ENCODE measurements around the gene GNG7.
"Not testable (repeated sequence)": the region's sequence is repeated elsewhere in the genome, so short reads cannot be mapped to it uniquely, and the experiment has no call there.

Gene GNG7

DNA sequence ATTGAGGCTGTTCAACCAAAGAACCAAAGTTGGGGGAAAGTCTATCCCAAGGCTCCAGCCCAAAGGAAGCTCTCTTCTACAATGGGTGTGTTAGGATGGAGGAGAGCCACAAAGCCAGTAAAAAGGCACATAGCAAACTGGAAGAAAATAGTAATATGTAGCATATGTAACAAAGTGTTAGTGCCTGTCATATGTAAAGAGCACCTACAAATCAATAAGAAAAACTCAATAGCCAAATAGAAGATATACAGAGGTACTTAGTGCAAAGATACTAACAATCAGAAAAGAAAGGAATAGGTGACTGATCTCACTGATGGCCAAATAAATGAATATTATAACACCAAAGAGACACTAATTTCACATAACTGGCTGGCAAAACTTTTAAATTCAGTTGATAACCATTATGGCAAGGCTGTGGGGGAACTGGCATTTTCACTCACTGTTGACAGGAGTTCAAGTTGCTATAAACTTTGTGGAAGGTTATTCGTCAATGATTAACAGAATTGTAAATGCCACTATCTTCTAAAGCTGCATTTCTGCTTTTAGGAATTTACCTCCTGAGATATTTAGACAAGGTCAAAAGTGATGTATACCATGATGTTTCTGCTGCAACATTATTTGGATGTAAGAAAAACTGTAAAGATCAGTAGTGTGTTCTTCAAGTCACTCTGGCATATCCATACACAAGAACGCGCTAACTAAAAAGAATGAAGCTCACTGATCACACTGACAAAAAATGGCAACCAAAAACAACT is 110.8 kb downstream of the GNG7 start:
- DNase-seq, result no peak

DNA sequence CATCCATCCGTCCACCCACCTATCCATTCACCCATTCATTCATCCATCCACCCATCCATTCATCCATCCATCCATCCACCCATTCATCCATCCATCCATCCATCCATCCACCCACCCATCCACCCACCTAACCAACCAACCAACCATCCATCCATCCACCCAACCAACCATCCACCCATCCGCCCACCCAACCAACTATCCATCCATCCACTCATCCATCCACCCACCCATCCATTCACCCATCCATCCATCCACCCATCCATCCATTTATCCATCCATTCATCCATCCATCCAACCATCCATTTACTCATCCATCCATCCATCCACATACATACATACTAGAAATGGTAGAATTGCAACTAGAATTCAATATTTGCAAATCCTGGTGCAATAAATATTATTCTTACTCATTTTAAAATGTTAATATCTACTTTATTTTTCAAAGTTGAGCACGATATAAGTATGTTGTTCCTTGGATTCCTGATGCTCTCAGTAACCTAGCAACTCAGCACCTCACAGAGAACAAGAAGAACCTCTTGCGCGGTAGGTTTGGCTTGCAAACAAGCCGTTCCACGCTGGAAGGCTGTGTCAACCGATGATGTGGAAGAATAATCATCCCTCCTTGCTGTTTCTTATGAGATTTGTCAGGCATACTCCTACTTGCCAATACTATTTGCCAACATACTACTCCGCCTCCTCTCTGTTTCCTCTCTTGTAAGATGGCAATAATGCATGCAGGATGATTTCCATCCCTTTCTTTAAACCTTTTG is 111.7 kb downstream of the GNG7 start:
- no peak for DNase-seq

DNA sequence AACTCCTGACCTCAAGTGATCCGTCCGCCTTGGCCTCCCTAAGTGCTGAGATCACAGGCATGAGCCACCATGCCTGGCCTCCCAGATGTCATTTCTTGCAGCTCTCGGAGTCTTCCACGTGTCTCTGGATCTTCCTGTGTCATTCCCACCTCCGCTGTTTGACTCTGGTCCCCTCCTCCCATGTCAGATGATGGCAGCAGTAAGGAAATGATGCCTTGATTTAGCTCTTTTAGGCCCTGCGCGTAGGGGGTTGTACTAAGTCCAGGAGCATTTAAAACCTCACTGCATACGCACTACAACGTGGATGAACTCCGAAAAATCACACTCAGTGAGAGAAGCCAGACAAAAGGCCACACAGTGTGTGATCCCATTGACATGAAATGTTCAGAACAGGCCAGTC is 113.1 kb downstream of the GNG7 start:
- no peak for DNase-seq

DNA sequence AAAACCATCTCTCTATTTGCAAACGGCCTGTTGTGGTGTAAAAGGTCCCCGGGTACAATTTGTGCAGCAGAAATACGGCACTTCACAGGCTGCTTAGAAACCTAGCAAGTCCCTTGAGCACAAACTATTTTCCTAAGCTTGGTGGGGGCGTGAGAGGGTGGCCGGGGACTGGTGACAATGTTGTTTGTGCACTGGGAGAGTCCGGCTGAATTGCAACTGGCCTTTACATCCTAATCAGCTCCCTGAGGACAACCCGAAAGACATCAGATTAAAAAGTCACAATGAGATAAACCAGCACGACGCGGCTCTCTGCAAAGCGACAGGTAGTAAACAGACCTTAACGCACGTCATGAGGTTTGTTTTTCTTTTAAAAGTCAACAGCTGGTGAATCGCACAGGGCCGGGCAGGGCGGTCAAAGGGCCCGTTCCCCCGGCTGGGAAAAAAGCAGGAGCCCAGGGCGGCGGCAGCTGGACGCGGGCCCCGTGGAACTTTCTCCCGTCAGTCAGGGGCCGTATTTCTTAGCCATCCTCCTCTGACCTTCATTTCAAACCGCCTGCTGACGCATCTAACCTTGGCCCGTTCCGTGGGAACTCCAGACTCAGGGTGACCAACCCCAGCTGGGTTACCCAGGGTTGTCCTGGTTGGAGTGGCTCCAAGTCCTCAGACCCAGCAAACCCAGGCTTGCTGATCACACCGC is 114.3 kb downstream of the GNG7 start:
- DNase-seq, result no peak

DNA sequence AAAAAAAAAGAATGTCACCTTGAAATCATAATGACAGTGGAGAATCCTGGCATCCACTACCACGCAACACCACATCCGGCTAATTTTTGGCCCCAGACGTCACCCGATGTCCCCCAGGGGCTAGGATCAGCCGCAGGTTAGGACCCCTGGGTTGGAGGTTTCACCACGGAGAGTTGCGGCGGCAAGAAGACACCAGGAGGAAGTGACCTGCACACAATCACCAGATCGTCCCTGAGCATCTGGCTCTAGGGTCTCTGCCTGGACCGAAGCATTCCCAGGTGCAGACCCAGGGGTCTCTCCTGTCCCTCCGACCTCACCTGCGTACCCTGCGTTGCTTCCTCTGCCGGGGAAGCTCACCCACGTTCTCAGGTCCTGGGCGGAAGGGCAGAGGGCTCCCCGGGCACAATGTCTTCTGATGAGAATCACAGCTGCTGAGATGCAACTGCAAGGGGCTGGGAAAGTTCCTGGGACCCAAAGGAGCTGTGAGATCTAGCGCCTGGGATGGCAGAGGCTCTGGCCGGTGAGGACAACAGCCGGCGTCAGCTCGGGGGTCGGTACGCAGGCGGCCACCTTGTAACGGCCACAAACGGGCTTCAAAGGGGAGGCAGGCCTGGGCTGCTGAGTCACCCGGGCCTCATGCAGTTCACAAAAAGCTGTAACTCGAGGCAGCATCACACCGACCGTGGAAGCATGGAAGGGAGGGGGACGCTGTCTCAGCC is 115.3 kb downstream of the GNG7 start:
- DNase-seq, result no peak

DNA sequence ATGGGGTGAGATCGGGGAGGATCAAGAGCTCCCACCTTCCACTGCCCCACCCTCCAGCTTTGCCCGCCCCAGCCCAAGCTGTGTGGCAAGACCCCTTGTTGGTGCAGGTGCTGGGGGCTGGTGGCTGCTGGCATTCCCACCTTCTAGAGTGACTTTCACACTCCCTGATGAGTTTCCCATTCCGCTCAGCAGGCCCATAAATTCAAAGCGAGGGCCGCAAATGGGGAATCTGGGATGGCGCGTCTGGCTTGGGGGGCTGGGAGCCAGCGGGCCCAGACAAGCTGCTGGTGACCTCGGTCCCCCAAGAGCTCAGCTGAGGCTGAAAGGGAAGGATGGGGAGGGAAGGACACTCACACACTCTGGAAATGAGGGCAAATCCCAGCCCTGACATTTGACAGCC is 116.3 kb downstream of the GNG7 start:
- no peak for DNase-seq

DNA sequence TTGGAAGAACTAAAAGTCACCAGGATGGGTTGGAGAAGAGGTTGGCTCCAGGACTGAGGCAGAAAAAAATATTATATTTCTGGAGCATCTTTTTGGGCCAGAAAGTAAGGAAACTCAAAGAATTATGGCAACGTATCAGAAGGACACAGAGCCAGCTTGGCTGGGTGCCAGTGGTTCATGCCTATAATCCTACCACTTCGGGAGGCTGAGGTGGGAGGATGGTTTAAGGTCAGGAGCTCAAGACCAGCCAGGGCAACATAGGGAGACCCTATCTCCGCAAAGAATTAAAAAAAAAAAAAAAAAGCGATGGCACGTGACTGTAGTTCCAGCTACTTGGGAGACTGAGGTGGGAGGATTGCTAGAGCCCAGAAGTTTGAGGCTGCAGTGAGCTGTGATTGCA is 118.5 kb downstream of the GNG7 start:
- no peak for DNase-seq

DNA sequence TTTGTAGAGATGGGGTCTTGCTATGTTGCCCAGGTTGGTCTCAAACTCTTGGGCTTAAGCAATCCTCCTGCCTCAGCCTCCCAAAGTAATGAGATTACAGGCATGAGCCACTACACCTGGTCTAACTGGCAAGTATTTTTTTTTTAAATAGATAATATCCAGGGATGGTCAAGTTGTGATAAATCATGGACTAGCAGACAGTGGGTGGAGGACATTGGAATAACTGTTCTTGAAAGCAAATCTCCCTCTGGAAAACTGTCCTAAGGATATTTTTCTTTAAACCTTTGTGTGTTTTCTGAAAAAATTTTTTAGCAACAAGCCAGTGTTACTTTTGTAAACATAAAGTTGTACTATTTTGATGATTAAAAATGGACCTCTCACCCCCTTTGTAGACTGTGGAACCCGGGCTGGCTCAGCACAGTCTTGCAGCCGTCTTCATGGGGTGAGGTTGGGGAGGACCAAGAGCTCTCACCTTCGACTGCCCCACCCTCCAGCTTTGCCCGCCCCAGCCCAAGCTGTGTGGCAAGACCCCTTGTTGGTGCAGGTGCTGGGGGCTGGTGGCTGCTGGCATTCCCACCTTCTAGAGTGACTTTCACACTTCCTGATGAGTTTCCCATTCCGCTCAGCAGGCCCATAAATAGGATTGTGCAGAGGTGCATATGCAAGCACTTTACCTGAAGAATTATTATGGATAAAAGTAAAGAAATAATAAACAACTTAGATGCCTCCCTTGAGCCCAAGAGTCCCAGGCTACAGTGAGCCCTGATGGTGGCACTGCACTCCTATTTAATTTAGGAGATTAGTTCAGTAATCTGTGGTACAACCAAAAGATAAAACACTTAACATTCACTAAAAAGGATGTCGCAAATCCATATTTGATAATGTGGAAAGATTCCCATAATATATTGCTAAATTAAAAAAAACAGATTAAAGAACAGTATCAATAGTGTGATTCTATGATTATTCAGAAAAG is 119.2 kb downstream of the GNG7 start:
- no peak for DNase-seq

DNA sequence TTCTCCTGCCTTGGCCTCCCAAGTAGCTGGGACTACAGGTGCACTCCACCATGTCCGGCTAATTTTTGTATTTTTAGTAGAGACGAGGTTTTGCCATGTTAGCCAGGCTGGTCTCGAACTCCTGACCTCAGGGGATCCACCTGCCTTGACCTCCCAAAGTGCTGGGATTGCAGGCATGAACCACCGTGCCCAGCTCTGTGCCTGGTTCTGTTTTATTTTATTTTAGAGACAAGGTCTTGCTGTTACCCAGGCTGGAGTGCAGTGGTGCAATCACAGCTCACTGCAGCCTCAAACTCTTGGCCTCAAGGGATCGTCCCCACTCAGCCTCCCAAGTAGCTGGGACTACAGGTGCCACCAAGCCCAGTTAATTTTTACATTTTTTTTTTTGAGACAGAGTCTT is 122.1 kb downstream of the GNG7 start:
- DNase-seq, result not testable (repeated sequence)

DNA sequence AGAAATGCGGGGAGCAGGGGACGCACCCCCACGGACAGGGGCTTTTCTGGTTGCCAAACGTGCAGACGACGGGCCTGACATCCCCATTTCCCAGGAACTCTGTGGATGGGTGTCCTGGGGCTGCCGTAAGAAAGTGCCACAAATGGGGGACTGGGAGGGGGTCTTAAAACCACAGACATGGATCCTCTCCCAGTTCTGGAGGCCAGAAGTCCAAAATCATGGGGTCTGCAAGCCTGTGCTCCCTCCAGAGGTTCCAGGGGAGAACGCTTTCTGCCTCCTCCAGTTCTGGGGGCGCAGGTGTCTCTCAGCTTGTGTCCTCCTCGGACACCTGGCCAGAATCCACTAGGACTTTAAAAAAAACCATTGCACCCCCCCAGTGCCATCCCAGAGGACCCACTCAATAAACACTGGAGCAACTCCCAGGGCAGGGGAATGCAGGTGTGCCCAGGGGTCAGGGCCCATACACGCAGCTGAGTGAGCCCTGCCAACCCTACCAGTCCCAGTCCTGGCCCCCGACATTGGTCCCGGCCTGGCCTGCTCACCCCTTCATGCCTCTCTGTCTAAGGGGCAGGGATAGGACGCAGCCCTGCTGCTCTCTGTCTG is 122.7 kb downstream of the GNG7 start:
- no peak for DNase-seq

DNA sequence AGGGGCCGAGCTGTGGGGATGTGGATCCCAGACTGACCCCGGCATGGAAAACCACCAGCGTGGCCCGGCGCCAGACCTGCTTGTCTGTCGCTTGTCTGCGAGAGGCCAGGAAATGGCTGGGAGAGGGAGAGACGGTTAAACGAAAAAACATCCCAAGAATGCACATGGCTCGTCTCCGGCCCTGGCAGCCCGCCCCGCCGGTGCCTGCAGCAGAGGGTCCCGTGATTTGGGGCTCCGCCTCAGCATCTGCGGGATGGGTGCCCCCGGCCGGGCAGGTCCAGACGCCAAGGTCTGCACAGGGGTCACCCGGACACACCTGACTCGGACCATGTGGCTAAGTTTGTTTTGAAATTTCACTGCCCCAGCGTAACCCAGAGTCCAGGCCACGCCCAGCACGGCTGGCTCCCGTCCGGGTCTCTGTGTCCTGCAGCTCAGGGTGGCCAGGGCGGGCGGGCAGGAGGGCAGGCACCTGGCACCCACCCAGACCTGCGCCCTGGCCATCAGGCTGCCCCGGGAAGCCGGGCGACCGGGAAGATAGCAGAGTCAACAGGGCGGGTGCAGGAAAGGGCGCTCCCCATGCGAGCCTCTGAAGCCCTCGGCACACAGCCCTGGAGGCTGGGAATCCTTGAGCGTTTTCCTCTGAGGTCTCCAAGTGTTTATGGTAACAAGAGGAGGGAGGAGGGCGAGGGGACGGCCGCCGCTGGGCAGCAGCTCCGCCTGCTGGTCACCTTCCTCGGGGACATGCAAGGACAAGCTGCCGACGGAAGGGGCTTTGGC is 123.4 kb downstream of the GNG7 start:
- no peak for DNase-seq

DNA sequence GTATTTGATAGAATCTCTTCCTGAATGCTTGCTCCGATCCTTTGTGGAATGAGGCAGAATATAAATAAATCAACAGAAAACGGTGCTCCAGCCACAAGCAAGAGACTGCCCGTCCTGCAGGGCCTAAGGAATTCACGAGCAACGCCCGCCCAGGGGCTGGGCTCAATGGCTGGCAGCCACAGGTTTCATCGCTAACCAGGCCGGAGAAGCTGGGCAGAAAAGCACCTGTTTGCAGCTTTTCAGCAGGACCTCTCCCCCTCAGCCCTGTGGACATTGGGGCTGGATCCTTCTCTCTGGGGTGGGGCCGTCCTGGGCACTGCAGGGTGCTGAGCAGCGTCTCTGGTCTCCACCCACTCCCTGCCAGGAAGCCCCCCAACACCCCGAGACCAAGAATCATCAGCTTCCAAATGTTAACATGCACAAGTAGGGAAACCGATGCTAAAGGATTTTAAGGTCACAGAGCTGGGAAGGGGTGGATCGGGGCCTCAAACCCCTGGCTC is 124.1 kb downstream of the GNG7 start:
- no peak for DNase-seq

DNA sequence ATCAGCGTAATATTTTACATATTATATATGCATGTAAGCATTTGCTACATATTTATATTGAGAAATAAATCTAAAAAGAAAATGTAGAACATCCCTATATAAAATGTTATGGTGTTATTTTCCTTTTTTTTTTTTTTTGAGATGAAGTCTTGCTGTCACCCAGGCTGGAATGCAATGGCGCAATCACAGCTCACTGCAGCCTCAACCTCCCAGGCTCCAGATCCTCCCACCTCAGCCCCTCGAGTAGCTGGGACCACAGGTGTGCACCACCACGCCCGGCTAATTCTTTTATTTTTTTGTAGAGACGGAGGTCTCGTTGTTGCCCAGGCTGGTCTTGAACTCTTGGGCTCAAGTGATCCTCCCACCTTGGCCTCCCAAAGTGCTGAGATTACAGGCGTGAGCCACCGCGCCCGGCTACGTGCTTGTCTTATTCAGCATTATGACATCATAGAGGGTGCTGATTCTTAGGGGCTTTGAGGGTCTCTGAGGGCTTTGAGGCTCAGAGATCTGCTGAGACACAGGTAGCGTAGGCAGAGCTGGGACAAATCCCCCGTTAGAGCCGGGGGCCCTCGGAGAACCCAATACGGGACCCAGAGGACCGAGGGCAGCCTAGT is 124.7 kb downstream of the GNG7 start:
- no peak for DNase-seq

DNA sequence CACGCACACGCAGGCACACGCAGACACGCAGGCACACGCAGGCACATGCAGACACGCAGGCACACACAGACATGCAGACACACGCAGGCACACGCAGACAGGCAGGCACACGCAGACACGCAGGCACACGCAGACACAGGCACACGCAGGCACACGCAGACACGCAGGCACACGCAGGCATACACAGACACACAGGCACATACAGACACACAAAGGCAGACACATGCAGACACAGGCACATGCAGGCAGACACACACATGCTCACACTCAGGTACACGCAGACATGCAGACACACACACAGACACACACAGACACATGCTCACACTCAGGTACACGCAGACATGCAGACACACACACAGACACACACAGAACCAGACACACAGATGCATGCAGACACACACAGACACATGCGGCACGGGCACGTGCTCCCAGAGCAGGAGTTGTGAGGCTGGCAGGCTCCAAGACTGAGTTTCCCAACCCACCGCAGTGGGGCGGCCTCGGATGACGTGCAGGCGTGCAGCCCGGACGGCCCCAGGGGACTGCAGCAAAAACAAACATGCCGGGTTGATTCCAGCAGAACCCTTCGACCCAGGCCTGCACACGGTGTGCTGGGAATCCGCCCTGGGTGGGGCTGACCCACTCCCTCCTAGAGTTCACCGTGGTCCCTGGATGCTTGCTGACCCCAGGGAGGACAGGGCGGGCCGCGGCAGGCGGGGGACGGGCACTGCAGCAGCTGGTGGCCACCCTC is 126.6 kb downstream of the GNG7 start:
- DNase-seq, result no peak

DNA sequence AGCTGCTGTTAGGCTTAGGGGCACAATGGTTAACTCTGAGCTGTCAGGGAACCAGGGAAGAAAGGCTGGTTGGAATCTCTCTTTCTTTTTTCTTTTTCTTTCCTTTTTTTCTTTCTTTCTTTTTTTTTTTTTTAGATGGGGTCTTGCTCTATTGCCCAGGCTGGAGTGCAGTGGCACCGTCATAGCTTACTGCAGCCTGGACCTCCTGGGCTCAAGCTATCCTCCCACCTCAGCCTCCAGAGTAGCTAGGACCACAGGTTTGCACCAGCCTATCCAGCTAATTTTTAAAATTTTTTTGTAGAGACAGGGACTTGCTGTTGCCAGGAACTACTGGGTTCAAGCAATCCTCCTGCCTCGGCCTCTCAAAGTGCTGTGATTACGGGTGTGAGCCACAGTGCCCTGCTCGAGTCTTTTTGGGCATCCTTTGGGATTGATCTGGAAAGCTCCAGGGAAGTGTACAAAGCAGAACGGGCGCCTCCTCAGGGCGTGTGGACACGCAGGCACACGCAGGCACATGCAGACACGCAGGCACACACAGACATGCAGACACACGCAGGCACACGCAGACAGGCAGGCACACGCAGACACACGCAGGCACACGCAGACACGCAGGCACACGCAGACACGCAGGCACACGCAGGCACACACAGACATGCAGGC is 127.4 kb downstream of the GNG7 start:
- no peak for DNase-seq

DNA sequence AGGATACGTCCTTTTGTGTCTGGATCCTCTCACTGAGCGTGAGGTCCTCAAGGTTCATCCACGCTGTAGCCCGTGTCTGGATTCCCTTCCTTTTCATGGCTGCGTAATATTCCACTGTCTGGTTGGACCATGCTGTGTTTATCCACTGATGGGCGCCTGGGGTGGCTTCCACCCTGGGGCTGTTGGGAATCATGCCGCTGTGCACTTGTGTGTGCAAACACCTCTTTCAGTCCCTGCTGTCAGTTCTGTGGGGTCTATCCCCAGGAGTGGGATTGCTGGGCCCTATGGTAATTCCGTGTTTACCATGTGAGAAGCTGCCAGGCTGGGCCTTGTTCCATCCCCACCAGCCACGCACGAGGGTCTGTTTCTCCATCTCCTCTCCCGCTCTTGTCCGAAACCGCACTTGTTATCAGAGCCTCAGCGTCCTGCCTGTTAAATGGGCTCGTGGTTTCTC is 128.0 kb downstream of the GNG7 start:
- DNase-seq, result no peak

DNA sequence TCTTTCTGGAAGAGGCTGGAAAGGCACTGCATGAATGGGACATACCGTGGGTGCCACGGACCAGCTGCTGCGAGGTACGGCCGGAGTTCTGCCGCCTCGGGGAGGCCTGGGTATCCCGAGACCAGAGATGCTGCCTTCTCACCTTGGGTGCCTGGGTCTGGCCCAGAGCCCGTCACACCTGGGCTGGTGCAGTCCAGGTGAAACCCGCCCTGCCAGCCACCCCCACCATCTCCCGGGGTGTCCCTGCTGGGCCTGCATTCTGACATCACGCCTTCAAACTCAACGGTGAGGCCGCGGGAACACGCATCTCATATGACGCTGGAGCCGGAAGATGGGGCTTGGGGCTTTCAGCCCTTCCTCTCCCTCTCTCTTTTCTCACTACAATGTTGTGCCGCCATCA is 128.6 kb downstream of the GNG7 start:
- no peak for DNase-seq

DNA sequence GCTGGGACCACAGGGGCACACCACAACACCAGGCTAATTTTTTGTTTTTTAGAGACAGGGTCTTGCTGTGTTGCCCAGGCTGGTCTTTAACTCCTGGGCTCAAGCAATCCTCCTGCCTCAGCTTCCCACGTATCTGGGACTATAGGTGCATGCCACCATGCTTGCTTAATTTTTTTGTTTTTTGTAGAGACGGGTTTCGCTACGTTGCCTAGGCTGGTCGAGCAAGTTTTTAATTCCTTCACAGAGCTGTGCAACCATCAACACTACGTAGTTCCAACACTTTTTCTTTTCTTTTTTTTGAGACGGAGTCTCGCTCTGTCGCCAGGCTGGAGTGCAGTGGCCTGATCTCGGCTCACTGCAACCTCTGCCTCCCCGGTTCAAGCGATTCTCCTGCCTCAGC is 130.3 kb downstream of the GNG7 start:
- DNase-seq, result not testable (repeated sequence)

Data from NCI-H2081 treated with DMSO at 0.1 percent for 48 hours (cell line).